ENCODE results near the gene CRISP3.
"Not testable (repeated sequence)": the region's sequence is repeated elsewhere in the genome, so short reads cannot be mapped to it uniquely, and the experiment has no call there.

Gene CRISP3

GRCh38 chr6:49744259-49744658 lies at the start of gene CRISP3:
Gene CRISP3, minus strand, starts transcription at chr6:49744388. Its CDS starts 21 bp downstream, at chr6:49744367.
- ATAC-seq = no peak

DNA sequence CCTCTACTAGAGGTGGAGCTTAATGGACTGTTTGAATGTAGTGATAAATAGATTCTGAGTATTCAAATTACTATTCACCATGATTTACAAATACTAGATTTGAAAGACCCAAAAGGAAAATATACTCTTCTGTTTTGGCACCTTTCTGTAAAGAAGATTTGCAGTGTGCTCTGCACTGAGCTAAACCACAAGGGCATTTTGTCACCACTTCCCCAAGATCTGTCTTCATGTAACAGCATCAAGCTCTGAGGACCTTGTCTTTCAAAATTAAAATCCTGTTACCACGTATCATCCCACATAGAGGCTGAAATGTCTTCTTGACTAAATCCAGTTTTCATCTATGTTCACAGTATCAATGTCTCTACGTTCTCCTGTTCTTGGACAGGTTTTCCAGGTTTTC lies 46.2 kb upstream of the CRISP3 start:
- ATAC-seq = no peak

- no peak for ATAC-seq
These were observed 43.0 kb upstream of the CRISP3 start, which contains the start of gene PGK2 for GRCh38 chr6:49787176-49787575. Gene PGK2, minus strand, starts transcription at chr6:49787285. Its CDS starts 98 bp downstream, at chr6:49787187.

DNA sequence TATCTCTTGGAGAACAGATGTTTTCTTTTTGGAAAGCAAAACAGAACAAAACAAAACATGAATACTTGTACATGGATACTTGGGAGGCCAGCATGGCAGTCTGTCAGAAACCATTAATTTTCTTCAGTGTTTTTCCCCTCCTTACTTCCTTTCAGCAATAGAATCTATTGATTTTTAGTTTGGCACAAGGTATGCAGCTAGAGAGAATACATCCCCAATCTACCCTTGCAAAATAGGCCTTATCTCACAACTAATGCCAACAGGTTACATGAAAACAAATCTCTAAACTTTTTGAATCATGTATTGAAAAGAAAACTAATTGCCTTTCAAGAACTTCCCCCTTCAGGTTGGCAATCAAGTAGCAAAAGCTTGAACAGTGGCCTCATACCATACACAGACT lies 40.1 kb upstream of the CRISP3 start:
- ATAC-seq = no peak

DNA sequence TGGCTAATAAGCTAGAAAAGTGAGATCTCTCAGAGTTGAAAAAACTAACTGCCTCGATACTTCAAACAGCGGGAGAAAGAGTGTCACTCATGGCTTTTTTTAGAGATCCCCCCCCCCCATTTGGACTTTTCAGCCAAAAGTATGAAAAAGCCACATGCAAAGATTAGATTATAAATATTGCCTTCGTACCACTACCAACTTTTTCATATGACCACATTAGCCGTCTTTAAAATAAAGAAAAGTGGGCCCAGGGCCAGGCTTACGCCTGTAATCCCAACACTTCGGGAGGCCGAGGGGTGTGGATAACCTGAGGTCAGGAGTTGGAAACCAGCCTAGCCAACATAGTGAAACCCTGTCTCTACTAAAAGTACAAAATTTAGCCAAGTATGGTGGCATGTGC lies 38.5 kb upstream of the CRISP3 start:
- no peak for ATAC-seq

DNA sequence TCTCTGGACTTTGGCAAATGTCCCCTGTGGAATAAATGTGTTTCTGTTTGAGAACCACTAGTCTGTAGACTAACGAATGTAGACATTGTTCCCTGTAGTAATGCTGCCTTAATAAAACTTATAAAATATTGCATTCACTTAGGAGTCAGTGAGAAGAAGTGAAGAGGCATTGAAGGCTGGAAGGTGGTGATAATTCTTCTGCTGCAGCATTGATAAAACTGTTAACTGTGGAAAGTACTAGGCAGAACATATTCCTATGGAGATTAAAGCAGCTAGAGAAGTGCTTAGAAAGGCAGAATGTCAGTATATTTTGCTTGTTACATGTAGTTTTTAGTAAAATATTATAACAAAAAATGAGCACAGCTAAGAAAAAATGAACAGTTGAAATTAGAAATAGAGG lies 38.1 kb upstream of the CRISP3 start:
- ATAC-seq = no peak

DNA sequence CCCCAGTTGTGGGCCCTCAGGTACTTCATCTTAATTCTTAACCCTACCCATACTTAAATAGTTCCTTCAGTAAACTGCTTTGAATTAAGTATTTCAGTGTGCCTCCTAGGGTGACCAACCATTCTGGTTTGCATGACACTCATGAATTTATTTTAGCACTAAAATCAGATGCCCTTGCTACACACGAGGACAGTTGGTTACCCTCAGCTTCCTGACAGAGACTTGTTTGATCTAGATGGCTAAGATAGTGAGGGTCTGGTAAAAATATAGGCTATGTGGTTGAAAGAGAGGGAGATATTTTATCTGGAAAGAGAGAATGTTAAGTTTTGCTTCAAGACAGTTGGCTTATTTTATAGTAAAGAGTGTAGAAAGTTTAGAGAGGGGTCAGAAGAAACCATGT lies 32.3 kb upstream of the CRISP3 start:
- no peak for ATAC-seq

DNA sequence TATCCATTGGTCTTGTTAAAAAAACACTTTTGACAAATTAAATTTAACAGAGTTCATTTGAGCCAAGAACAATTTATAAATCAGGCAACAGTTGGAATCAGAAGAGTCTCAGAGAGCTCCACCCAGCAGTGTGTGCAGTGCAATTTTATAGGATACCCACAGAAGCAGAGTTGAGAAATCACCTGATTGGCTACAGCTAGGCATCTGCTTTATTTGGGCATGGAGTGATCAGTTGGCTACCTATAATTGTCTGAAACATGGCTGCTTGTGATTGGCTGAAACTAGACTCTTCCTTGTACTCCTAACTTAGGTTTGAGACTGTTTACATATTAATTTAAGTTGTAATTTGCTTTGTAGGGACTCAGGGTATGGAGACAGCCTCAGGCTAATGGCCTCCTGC lies 30.9 kb upstream of the CRISP3 start:
- ATAC-seq = no peak

DNA sequence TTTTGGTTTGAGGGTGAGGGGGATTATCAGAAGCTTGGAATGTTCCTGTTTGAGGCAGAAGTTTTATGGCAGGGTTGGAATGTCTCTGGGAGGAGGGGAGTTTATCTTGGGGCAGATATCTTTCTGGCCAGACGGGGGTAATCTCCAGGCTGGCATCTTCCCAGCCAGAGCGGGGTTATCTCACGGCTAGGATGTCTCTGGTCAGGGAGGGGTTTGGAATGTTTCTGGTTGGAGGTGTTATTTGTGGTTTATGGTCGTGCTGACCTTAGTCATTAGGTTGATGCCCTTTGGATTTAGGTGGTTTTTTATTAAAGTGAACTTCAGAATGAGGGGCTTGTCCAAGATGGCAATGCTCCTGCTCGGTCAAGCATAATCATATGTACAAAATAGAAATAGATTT lies 28.1 kb upstream of the CRISP3 start:
- ATAC-seq = no peak

DNA sequence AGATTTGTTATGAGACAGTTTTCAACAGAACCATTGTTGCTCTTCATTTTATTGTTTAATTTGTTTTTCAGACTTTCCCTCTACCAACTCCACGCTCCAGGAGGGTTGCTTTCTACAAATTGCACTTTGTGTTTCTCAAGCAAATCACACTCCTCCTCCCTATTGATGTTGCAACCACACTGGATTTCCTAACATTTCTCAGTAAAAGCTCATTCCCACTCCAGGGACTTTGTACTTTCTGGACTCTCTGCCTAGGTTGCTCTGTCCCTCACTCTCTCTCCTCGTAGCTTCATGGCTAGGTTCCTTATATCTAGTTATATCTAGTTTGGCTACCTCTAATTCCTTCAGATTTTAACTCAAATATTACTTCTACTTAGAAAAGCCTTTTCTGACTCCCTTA lies 22.6 kb upstream of the CRISP3 start:
- no peak for ATAC-seq

- no peak for ATAC-seq
These were observed 20.5 kb upstream of the CRISP3 start for GRCh38 chr6:49764571-49765236.

DNA sequence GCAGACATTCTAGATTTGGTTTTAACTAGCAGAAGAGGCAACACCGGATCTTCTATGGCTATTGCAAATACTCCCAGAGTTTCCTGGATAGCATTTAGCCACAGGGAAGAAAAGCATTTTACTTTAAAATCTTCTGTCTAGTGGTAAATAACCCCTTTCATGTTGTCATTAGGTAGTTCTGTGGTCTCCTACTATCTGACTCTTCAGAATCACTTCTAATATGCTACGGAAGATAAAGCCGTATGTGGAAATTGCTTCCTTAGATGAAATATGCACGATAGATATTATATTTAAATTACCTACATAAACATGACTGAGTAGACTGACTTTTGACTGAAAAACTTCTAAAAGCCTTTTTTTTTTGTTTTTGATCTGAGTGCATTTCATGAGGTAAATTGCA lies 759 bp downstream of the CRISP3 start:
- no peak for ATAC-seq

DNA sequence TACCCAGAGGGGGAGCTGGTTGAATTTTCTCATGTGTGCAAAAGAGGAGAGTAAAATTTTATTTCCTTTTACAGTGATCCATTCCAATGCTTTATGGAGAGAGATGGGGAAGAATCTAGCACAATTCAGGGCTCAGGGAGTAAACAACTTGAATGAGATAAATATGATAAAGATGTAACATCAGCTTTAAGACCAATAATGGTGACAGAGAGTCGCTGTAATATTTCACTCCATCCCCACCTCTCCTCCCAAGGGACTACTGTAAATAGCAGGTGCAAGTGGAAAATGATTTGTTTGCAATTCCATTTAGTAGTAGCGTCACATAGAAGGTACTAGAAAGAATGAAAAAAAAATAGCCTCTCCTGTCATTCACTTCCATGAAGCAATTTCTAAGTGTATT lies 4.8 kb downstream of the CRISP3 start:
- ATAC-seq = no peak

DNA sequence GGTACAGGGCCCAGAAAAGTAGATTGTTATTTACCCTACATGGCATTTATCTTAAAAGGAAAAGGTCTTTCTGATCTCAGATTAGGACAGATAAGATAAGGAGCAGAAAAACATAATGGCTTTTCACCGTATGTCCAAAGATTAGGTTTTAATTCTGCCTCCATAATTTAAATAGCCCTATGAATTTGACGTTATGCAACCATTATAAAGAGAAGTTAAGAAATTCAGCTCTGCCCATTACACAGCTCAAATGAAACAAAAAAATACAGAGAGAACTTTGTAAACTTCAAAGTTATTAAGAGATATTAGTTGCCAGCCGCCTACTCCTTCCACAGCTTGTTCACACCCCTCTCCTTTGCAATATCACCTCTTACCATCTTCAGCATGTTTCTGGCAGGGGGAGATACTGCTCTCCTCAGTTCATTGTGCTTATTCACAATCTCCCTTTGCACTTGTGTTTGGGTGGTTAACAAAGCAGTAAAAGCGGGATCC lies 8.1 kb downstream of the CRISP3 start:
- ATAC-seq = no peak

GRCh38 chr6:49733680-49734079 lies 10.5 kb downstream of the CRISP3 start:
- no peak for ATAC-seq

DNA sequence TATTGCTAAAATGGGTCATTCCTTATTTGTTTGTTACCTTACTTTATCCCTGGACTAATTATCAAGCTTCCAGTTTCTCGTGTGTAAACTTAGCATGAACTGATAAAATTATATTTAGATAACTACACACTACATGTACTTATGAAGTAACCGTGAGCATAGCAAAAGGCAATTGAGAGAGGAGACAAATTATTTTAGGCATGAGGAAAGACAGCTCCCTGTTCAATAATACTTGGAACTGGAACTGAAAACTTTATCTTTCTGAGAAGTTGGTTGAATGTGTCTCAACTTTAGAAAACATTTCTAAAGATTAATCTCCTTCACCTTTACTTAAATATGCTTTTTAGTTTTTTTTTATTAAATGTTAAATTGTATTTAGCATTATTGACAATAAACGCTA lies 11.4 kb downstream of the CRISP3 start:
- no peak for ATAC-seq

DNA sequence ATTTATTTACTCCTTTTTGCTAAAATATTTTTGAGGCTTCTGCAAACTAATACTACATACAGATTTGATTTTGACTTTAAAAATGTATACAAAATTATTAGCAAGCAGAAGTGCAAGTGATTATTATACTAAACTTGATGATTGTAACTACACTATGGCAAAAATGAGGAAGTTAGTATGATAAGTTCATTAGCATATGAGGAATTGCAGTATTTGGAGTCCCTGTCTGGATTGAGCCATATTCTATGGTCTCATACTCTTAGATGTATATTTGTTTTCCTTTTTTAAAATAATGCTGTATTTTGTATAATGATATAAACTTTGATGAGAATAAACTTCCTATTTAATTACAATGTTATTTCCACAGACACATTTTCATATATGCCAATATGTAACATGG lies 13.9 kb downstream of the CRISP3 start:
- ATAC-seq = no peak

DNA sequence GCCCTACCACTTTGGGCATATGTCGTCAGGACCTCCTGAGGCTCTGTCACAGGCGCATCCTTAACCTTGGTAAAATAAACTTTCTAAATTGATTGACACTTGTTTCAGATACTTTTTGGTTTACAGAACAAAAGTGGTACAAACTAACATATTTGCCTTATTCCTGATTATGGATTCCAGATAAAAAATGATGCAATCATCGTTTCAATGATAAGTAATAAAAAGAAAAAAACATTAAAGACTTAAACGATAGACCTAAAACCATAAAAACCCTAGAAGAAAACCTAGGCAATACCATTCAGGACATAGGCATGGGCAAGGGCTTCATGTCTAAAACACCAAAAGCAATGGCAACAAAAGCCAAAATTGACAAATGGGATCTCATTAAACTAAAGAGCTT lies 20.3 kb downstream of the CRISP3 start:
- not testable (repeated sequence) for ATAC-seq

GRCh38 chr6:49721297-49721696 lies 22.9 kb downstream of the CRISP3 start:
- no peak for ATAC-seq

GRCh38 chr6:49720372-49720771 lies 23.8 kb downstream of the CRISP3 start:
- ATAC-seq = no peak

- ATAC-seq = no peak
These were observed 30.8 kb downstream of the CRISP3 start, which contains the start of gene CRISP2 for GRCh38 chr6:49713346-49713745. Gene CRISP2, minus strand, starts transcription at chr6:49713543. Its CDS starts 4,347 bp downstream, at chr6:49709196.

DNA sequence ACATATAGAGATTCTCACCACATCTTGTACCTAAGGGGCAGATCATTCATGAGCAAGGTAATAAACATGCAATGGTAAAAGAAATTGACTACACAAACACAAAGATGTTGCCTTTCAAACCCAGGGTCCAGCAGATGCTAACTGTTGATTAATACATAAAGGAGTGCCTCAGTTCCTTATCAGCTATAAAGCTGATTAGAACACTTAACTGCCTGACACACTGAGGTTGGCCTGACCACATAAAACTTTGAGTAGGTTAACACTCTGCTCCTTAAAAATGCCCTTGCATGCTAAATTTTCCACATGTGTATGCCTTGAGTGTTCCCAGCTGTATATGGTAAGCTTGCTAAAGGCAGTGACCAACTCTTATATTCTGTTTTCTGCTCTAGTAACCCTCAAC lies 45.7 kb downstream of the CRISP3 start:
- no peak for ATAC-seq

DNA sequence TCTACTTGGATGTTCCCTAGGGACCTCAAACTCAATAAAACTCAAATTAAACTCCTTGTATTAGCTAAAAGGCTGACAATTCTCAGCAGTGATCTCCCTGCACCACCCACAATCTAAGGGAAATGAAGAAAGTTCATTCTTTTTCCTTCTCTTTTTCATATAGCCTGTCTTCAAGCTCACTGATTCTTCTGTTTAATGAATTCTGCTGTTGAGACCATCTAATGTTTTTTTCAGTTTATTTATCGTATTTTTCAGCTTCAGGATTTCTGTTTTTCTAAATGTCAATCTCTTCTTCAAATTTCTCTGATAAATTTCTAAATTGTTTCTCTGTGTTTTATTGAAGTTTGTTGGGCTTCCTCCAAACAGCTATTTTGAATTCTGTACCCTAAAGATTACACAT lies 50.7 kb downstream of the CRISP3 start:
- no peak for ATAC-seq

DNA sequence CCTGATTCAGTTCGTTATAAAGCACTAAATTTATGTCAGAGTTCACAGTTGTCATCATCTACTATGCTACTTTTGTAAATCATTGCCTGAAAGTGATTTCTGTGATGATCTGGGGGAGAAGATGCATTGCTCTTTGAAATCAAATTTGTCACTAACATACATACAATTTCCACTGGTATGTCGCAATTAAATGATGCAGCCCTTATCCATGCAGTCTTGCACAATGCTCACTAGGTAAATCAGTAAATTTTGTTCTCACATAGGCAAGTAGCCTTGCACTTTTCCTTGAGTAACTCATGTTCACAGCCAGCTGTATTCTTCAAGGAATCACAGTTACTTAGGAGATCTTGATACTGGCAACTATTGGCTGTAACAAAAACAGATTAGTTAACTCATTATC lies 51.7 kb downstream of the CRISP3 start:
- no peak for ATAC-seq

Data from activated CD4-positive, CD25-positive, alpha-beta regulatory T cell treated with anti-CD3 and anti-CD28 coated beads, Interleukin-2, amount 50 U/mL, for 24 hours (primary cell).